GM21786 (cell line): Measurements from ENCODE around the gene RBM15.

ENCODE experiments used
- ATAC-seq: cut with Tn5 transposase; IDR thresholded peaks from one replicate; pipeline ENCODE4 v1.9.1; 2021; ENCODE audit not compliant: unreplicated experiment

RBM15 gene

GRCh38 chr1:110319332-110320167 is 19.6 kb upstream of the RBM15 start:
- ATAC-seq = no peak

GRCh38 chr1:110320168-110320518 is 19.0 kb upstream of the RBM15 start:
- no peak for ATAC-seq

DNA sequence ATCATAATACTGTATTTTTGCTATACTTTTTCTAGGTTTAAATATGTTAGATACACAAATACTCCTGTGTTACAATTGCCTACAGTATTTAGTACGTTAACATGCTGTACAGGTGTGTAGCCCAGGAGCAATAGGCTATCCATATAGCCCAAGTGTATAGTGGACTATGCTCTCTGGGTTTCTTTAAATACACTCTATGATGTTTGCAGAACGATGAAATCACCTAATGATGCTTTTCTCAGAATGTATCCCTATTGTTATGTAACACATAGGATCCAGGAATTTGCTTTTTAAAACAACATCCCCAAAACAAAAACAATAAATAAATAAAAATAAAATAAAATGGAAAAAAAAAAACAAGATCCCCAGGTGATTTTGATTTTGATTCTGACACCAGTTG is 18.1 kb upstream of the RBM15 start:
- no peak for ATAC-seq

GRCh38 chr1:110321846-110322245 is 17.3 kb upstream of the RBM15 start:
- ATAC-seq = no peak

DNA sequence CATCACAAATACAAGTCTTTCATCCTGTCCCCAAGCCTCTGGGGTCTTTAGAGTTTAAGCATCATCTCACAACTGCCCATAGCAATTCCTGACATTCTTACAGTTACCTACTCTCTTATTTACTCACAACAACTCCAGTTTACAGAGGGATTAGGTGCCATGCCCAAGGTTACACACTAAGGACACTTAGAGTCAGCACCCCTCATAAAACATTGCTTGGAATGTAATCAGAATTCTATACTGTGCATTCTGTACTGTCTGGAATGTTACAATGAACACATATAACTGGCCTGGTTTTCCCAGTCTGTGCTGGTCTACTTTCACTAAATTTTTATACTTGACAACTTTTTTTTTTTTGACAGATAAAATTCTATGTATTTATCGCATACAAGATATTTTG is 14.5 kb upstream of the RBM15 start:
- ATAC-seq = no peak

- ATAC-seq = no peak
These were observed 12.4 kb upstream of the RBM15 start for GRCh38 chr1:110326826-110327225.

GRCh38 chr1:110328274-110328673 is 10.9 kb upstream of the RBM15 start:
- ATAC-seq = no peak

- ATAC-seq = no peak
These were observed 10.5 kb upstream of the RBM15 start for GRCh38 chr1:110328700-110329099.

DNA sequence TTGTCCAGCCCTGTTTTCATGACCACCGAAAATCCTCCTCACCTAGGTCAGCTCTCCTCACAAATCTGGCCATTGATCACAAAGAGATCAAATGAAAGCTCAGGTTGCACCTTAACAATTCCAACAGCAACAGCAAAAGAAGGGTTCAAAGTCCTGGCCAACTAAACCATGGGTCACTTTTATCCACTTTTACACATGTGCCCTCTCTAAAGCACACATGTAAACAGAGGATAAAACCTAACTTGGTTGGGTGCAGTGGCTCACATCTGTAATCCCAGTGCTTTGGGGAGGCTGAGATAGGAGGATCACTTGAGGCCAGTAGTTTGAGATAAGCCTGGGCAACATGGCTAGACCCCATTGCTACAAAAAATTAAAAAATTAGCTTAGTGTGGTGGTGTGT is 3.9 kb upstream of the RBM15 start:
- no peak for ATAC-seq

- ATAC-seq = no peak
These were observed 2.7 kb upstream of the RBM15 start for GRCh38 chr1:110336300-110337039.

DNA sequence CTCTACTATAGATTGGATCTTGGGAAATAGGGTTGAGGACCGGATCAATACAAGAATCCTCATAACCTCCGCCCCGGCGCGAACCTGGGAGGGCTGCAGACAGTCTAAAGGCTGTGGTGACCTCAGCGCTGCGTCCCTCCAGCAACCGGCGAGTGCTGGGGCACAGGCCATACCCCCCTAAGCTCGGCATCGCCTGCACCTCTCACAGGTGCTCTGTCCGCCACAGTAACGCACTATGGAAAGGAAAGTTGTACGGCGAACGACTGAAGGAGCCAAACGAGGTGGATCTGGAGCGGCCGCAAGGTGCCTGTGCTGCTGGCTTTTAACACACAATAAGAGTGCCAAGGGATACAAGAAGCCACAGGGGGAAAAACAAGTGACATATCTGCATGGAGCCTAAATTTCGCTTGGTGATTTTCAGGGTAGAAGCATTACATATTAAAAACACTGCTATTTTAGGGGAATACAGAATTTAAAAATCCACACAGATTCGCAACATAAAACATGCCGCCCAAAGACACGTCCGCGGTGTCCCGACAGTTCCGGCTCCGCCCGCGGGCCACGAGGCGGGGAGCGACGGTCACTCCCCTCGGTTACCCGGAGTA is 1.4 kb upstream of the RBM15 start:
- no peak for ATAC-seq

- peak; percentile 70 for ATAC-seq
These were observed 780 bp upstream of the RBM15 start for GRCh38 chr1:110338309-110338885.

- ATAC-seq = no peak
These were observed 430 bp downstream of the RBM15 start for GRCh38 chr1:110339407-110340206.

GRCh38 chr1:110340207-110340468 is 961 bp downstream of the RBM15 start:
- no peak for ATAC-seq

DNA sequence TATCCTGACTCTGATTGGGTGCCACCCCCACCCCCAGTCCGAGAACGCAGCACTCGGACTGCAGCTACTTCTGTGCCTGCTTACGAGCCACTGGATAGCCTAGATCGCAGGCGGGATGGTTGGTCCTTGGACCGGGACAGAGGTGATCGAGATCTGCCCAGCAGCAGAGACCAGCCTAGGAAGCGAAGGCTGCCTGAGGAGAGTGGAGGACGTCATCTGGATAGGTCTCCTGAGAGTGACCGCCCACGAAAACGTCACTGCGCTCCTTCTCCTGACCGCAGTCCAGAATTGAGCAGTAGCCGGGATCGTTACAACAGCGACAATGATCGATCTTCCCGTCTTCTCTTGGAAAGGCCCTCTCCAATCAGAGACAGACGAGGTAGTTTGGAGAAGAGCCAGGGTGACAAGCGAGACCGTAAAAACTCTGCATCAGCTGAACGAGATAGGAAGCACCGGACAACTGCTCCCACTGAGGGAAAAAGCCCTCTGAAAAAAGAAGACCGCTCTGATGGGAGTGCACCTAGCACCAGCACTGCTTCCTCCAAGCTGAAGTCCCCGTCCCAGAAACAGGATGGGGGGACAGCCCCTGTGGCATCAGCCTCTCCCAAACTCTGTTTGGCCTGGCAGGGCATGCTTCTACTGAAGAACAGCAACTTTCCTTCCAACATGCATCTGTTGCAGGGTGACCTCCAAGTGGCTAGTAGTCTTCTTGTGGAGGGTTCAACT is 2.1 kb downstream of the RBM15 start:
- no peak for ATAC-seq

DNA sequence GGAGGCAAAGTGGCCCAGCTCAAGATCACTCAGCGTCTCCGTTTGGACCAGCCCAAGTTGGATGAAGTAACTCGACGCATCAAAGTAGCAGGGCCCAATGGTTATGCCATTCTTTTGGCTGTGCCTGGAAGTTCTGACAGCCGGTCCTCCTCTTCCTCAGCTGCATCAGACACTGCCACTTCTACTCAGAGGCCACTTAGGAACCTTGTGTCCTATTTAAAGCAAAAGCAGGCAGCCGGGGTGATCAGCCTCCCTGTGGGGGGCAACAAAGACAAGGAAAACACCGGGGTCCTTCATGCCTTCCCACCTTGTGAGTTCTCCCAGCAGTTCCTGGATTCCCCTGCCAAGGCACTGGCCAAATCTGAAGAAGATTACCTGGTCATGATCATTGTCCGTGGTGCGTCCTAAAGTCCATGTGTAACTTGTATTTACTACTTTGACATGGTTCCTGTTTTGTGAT is 2.7 kb downstream of the RBM15 start:
- no peak for ATAC-seq

GRCh38 chr1:110343249-110343648 is 4.1 kb downstream of the RBM15 start:
- no peak for ATAC-seq

DNA sequence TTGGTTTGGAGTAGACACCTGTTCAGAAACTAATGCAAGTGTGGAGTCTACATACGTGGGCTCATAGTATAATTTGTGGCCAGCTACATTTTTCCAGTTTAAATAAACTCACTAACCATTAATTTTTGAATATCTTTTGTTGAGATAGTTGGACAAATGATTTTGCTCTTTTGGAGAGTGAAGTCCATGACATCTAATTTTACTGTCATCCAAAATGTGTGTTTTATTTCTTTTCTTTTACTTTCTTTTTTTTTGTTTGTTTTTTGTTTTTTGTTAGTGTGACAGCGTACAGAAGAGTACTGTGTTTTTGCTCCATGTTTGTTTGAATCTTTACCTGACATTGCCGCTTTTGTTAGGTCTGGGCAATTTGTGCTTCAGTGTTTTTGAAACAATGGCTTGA is 5.0 kb downstream of the RBM15 start:
- ATAC-seq = no peak

DNA sequence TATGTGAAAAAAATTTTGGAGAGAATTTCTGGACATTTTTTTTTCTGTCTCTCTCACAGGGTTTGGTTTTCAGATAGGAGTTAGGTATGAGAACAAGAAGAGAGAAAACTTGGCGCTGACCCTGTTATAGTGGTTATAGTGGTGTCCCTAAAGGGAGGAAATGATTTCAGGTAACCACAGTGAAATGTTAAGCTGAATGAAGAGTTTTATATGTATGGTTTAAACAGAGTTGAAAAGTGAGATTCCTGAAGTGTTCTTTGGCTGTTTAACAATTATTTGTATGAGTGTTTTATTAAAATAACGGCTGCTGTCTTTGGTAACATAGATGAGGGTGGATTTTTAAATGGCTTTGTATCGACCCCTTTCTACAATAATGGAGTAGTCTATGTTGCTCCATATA is 6.3 kb downstream of the RBM15 start:
- ATAC-seq = no peak

GRCh38 chr1:110346690-110347089 is 7.5 kb downstream of the RBM15 start:
- no peak for ATAC-seq
